ENCODE results near the gene ZNF474.

Gene ZNF474

DNA sequence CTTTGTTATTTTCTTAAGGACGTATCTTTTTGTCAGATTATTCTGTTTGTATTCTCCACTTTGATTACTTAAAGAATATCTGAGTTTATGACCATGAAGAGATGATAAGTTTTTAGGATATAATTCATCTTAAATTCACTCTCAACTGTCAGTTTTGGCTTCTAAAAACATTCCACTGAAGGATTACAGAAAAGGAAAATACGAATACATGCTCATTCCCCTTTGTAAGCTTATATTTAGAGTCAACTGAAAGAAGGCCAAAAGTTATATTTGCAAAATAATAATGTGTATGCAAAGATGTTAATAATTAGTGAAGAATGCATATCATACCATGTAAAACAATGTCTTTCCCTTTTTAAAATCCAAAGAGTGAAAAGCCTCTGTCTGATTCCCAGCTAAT, 52.5 kb downstream of the ZNF474 start:
- no peak for DNase-seq (ENCODE audit: low read depth)

DNA sequence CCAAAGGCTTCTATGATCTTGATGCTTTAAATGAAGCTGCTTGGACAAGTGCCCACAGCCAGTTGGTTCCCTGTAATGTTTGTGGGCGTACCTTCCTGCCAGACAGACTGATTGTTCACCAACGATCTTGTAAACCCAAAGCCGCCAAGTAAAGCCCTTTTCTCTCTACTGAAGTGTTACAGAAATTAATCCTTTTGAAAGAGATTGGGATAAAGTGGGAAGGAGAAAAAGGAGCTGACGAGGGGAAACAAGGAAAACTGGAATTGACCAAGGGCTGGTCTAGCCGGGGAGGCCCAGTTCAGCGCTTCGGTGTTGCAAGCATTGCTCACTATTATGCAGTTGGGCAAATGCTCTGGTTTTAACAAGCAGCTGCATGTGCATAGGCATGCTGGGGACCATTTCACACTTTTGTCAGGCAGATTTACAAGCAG, 53.2 kb downstream of the ZNF474 start:
- no peak for DNase-seq (ENCODE audit: low read depth)

DNA sequence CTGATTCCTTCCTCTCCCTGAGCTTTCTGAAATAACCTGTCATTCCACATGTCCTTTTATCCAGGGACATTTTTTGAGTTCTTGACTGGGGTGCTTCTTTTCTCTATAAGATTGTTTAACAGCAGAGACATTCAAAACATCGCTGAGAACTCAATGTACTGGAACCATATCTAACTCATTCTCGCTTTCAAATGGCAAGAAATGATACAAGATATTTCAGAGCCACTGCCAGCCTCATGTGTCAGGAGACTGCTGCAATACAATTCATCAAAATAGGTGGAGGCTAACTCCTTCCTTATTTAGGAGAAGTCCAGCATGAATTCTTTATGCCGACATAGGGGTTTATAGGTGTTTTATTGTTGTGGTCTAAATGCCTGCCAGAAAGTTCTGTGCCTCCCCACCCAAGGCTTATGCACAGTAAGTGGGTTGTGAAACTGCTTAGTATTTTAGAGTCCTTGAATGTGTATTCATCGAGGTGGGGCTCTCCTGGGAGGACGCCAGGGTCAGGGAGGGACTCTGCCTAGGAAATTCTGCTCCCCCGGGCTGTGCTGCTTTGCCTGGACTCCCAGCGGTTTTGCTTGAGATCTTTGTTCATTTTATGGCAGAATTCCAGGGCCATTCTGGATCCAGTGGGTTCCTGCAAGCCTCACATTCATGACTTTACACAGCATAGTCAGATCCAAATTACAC, 53.9 kb downstream of the ZNF474 start:
- no peak for DNase-seq (ENCODE audit: low read depth)

DNA sequence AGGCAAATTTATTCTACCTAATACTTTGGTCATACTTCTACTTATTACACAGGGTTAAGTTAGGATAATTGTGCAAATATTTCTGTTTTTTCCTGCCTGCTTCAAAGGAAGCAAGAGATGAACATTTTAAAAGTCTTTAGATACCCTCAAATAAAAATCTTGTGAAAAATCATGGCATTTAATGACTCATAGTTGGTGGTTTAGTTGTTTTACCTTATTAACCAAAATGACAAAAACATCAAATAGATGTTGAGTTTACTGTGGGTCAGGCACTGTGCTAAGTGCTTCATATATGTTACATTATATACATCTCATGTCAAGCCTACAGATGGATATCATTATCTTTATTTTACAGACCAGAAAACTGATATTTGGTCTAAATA, 54.4 kb downstream of the ZNF474 start:
- DNase-seq (ENCODE audit: low read depth): no peak

DNA sequence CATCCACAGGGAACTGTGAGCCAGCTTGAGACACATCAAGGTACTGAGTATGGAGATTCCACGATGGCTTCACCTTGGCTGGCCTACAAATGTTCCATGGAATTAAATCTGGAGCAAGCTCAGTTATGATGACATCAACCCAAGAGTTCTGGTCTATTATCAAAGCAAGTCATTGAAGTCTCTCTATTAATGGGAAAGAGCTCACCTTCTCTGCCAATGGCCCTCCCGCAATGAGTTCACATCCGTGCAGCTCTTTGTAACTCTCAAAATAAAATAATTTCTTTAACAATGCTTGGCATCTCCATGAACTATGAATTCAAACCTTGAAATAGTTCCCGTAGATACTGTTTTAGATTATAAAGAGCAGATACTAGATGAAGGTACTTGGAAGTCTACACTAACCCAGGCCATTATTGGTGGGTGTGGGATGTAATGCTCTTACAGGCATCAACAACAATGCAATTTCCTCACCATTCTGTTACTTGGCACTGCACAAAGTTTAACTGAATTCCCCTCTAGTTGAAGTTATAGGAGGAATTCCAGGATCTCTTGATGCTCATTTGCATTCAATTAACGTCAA, 55.4 kb downstream of the ZNF474 start:
- DNase-seq (ENCODE audit: low read depth): no peak

DNA sequence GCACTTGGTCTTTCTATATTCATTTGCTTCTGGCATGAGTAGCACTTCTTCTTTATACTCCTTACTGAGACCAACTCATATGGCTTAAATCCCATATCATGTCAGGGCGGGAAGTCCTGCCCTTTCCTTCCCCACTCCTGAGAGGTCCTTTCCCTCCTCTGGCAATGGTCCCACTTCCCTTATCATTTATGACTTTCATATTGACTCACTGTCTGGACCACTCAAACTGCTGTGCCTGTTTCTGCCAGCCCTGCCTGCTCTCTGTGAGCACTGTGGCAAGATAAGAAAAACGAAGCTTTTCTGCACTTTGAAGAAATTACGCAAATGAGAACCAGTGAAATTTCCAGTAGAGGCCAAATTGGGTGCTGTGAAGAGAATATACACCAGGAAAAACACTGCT, 58.1 kb downstream of the ZNF474 start:
- no peak for DNase-seq (ENCODE audit: low read depth)

DNA sequence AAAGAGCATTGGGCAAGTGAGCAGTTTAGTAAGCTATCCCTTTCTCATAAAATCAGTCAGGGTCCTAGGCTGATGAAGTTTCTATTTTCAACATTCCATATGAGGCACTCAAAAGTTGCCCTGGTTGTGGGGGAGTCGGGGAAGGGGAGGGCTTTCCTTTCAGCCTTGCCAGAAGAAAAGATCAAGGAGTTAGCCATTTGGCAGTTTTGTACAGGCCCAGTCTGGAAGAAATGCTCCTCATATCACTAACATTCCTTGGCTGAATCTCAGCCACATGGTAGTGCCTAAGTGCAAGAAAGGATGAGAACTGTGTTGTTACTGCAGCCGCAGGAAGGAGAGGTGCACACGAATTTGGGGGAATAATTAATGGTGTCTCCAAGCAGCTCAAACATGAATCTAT, 60.8 kb downstream of the ZNF474 start:
- no peak for DNase-seq (ENCODE audit: low read depth)

DNA sequence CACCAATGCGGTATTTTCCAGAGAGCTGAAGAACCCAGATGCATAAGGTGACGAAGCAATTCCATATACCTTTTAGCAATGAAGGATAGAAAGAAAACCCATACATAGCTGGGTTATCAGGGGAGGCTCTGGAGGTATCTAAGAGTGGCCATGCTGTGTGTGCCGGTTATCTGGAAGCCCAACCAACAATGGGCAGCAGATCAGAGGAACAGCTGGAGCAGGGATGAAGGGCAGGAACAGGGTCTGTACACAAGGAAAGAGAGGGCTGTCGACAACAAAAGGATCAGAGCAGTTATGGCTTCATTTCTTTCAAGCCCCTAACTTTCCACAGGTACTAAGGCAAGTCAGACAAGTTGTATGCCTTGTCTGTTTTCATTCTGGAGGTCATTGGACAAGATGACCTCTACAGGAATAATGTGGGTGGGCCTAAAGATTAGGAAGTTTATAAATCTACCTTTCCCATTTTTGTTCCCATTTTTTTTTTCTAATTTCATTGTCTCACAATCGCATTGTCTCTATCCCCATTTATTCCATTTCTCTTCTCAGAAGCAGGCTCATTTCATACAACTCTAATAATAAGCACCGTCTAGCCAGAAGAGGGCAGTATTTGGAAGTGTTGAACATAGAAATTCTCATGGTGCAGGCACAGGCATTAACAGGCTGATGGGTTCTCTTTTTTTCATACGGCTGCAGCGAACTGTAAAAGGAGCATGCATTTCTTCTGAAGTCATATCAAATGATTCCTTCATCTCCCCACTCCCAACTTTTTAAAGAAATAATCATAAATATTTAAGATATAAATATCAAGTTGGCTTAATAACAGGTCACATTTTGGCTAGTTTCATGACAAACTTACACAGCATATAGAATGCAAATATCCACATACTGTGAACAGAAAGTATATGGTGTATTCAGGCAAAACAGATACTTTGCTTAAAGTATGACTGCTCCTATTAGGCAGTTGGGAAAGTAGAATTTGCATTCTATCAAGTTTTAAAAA, 63.5 kb downstream of the ZNF474 start:
- DNase-seq (ENCODE audit: low read depth): no peak

DNA sequence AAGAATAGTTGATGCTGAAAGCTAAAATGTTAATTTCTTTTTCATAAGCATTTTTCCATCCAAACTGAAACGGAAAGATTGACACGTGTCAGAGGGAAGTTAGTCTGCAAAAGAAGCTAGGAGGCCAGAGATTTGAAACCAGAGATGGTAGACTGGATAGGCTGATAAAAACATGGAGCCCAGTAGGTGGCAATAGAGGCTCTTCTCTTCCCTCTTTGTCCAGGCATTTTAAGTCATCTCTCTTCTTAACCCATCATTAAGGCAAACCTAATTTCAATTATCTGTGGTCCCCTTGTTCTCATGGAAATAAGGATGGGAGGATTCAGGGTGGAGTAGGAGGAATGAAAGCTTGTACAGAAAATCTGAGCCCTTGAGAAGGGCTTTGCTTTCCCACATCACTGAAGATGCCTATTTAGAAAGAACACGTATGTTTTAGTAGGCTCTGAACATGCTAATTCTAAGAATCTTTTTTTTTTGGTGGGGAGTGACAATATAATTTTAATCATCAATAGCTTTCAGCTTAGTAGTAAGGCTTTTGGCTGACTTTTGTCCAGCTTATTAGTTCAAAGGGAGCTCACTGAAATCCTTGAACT, 66.6 kb downstream of the ZNF474 start:
- DNase-seq (ENCODE audit: low read depth): no peak

DNA sequence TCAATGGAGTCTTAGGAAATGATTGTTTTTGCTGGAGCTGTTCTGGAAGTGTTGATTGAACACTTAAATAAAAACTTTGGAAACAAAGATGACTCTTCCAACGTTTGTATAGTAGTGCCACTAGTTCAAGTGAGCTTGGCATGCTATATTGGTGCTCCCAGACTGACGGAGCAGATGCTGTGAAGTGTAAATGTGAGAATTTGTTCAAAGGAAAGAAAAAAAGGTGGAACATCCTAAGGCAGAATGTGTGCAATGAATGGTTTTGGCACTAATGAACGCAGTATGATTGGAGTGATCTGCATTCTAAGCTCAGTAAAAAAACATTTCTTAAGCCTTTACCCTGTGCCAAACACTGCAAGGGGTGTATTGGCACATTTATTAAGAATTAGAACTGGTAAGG, 69.8 kb downstream of the ZNF474 start:
- DNase-seq (ENCODE audit: low read depth): no peak

DNA sequence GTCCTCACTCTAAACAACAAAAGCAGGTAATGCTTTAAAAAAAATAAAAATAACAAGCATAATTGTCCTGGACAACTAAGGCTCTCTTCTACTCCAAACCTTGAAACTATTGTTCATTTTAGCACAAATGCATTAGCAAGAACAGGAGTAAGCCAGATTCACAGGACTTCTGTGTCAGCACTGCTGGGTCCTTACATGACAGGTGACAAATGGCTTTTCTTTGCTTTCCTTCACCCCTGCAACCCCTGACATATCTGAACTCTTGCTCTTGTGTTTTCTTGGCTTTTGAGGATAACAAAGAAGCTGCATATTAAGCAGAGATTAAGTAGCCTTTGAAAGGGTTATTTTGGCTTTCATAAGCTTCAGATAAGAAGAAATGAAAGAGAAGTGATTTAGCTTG, 71.1 kb downstream of the ZNF474 start:
- DNase-seq (ENCODE audit: low read depth): no peak

DNA sequence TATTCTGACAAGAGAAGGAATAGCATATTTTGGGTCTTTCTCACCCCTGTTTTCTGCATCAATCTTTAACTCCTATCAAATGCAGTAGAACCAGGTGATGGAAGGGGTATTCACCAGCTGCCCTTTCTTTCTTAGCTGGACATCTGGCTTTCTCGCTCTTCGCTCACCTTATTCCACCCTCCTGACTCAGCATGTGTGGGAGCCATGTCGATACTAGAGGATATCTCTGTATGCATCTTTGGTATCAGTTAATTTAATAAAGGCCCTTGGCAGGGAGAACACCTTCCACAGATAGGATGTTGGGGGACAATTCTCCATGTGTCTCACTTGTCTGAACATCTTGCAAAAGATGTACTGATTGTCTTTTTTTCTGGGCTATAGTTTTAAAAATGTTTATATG, 71.5 kb downstream of the ZNF474 start:
- DNase-seq (ENCODE audit: low read depth): no peak

DNA sequence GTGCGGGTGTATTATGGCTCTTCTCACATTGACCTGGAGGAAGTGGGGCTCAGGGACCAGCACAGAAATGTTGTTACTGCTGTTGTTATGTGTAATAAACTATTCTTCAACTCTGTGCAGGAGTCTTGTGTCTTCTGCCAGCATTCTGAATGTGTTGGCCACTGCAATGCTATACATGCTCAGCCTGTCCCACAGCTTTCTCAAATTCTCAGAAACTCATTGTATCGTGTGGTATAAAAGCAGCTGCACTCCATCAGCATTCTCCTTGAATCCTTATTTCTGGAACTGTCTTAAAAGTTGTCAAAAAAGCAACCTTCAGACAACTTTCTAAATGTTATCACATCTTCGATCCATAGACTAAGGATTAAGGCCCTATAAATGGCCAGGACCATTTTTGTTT, 72.0 kb downstream of the ZNF474 start:
- no peak for DNase-seq (ENCODE audit: low read depth)

DNA sequence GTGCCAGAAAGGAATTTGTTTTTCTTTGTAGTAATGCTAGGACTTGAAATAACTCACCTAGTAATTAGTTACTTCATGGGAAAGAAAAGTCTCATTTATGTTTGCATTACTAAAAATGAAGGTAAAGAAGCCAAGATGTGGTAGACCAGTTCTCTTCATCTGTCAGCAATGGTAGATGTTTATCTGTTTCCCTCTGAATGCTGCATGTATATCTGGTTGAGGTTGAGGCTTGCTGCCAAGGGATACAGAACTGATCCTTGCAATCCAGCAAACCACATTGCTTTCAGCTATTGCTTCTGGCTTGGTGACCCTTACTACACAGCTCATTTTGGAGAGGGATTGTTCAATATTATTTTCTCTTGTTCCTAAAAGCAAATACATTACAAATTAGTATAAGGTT, 73.6 kb downstream of the ZNF474 start:
- no peak for DNase-seq (ENCODE audit: low read depth)

All from activated gamma-delta T cell treated with anti-CD3 and anti-CD28 coated beads, Interleukin-2, amount 50 U/mL, for 16 hours (primary cell).